Stimulated activated CD4-positive, alpha-beta T cell treated with anti-CD3 and anti-CD28 coated beads, Interleukin-15, amount 100 ng/mL, for 1 hour (primary cell): ENCODE data around the gene TSR3.
"Not testable (repeated sequence)": the region's sequence is repeated elsewhere in the genome, so short reads cannot be mapped to it uniquely, and the experiment has no call there.

Source experiments
- DNase-seq, 2 donors: peaks; one replicate each; pipeline ENCODE4 v3.0.0-alpha.2; 2020; ENCODE audit warnings: low read depth in 1 of 2, low spot score in 1 of 2

Gene TSR3

GRCh38 chr16:1338855-1339675 is 12.6 kb downstream of the TSR3 start:
- no peak for DNase-seq

GRCh38 chr16:1338119-1338730 is 13.5 kb downstream of the TSR3 start:
- no peak for DNase-seq

- DNase-seq = no peak
Observed at GRCh38 chr16:1337486-1337885, 14.2 kb downstream of the TSR3 start.

GRCh38 chr16:1336619-1337018 is 15.1 kb downstream of the TSR3 start:
- DNase-seq = no peak

GRCh38 chr16:1335996-1336395 is 15.7 kb downstream of the TSR3 start:
- no peak for DNase-seq

- no peak for DNase-seq
Observed at GRCh38 chr16:1335211-1335971, 16.3 kb downstream of the TSR3 start.

- no peak for DNase-seq
Observed at GRCh38 chr16:1334739-1335138, 16.9 kb downstream of the TSR3 start.

GRCh38 chr16:1333854-1334700 is 17.6 kb downstream of the TSR3 start:
- DNase-seq = no peak

- no peak for DNase-seq
Observed at GRCh38 chr16:1333149-1333812, 18.4 kb downstream of the TSR3 start, which contains the start of gene BAIAP3. TSS of gene BAIAP3 (plus strand) at chr16:1333645. CDS start at chr16:1338550, 4,905 bp downstream.

- no peak for DNase-seq
Observed at GRCh38 chr16:1332618-1333148, 19.0 kb downstream of the TSR3 start.

GRCh38 chr16:1331712-1332617 is 19.7 kb downstream of the TSR3 start:
- DNase-seq = no peak

GRCh38 chr16:1330931-1331711 is 20.6 kb downstream of the TSR3 start:
- DNase-seq = no peak

- DNase-seq = no peak
Observed at GRCh38 chr16:1330260-1330914, 21.3 kb downstream of the TSR3 start.

- DNase-seq = not testable (repeated sequence)
Observed at GRCh38 chr16:1328961-1329360, 22.7 kb downstream of the TSR3 start.

- DNase-seq = not testable (repeated sequence)
Observed at GRCh38 chr16:1328136-1328535, 23.5 kb downstream of the TSR3 start.

GRCh38 chr16:1327619-1327947 is 24.1 kb downstream of the TSR3 start:
- no peak for DNase-seq

- DNase-seq = no peak
Observed at GRCh38 chr16:1326946-1327618, 24.6 kb downstream of the TSR3 start.
